HepG2 (cell line): Measurements from ENCODE around the gene ZNF860. TPM values are rescaled to one million over a fixed set of nuclear protein-coding genes. Genes with fewer than 3 reads are reported as not detected.

Source experiments
- ARID4A ChIP-seq: sonication (generic); formaldehyde crosslinking; IDR thresholded peaks from 2 replicates; pipeline ENCODE4 v1.5.0; 2020; ENCODE audit warnings: mild to moderate bottlenecking, missing genetic modification reagents, borderline replicate concordance
- CREB1 ChIP-seq, 2 experiments: fragments of 450-650 bp in 1 of 2; IDR thresholded peaks; 2 replicates each; pipeline ENCODE4 v1.6.1; 2016 to 2017; ENCODE audit warnings: control low read depth in 1 of 2, mild to moderate bottlenecking in 1 of 2, missing compliant biosample characterization in 1 of 2, missing genetic modification characterization in 1 of 2
- GMEB1 ChIP-seq: sonication (generic); formaldehyde crosslinking; IDR thresholded peaks from 2 replicates; pipeline ENCODE4 v1.5.1; 2020; ENCODE audit warnings: missing genetic modification reagents, mild to moderate bottlenecking, borderline replicate concordance
- MEIS1 ChIP-seq: sonication (generic); formaldehyde crosslinking; IDR thresholded peaks from 2 replicates; pipeline ENCODE4 v1.9.0; 2021; ENCODE audit warnings: mild to moderate bottlenecking, missing genetic modification reagents, moderate library complexity, borderline replicate concordance
- NCOR1 ChIP-seq: fragments of 200-600 bp; sonication (generic); IDR thresholded peaks from 2 replicates; pipeline ENCODE4 v1.7.0; 2017; ENCODE audit warnings: antibody characterized with exemption, low read length, borderline replicate concordance
- PBX2 ChIP-seq: IDR thresholded peaks from 2 replicates; pipeline ENCODE4 v1.6.1; 2016; ENCODE audit warnings: control low read depth
- PRPF4 ChIP-seq: fragments of 200-400 bp; formaldehyde crosslinking; IDR thresholded peaks from 2 replicates; pipeline ENCODE4 v1.6.1; 2016; ENCODE audit warnings: low read length, low read depth; ENCODE audit not compliant: poor library complexity, severe bottlenecking
- REXO4 ChIP-seq: sonication (generic); formaldehyde crosslinking; IDR thresholded peaks from 2 replicates; pipeline ENCODE4 v1.8.0; 2022; ENCODE audit warnings: missing genetic modification reagents, mild to moderate bottlenecking, borderline replicate concordance
- RXRB ChIP-seq: IDR thresholded peaks from 2 replicates; pipeline ENCODE4 v1.6.1; 2016; ENCODE audit warnings: borderline replicate concordance, missing genetic modification reagents, missing compliant biosample characterization
- SP2 ChIP-seq: sonication (generic); formaldehyde crosslinking; IDR thresholded peaks from 2 replicates; pipeline ENCODE4 v1.5.1; 2020; ENCODE audit warnings: mild to moderate bottlenecking, missing genetic modification reagents
- ZNF503 ChIP-seq: sonication (generic); formaldehyde crosslinking; IDR thresholded peaks from 2 replicates; pipeline ENCODE4 v1.4.0; 2020; ENCODE audit warnings: missing genetic modification reagents
- ZNF614 ChIP-seq: IDR thresholded peaks from 2 replicates; pipeline ENCODE4 v1.6.1; 2018; ENCODE audit warnings: missing biosample characterization, missing genetic modification reagents, inconsistent platforms, borderline replicate concordance
- ZNF850 ChIP-seq: sonication (generic); formaldehyde crosslinking; conservative IDR thresholded peaks from 2 replicates; pipeline ENCODE4 v1.9.0; 2021; ENCODE audit warnings: mild to moderate bottlenecking, missing genetic modification reagents
- polyA plus RNA-seq, 8 experiments: library from polyadenylated mRNA; depleted of rRNA in 3 of 8; stranded (reverse) in 7 of 8; unstranded in 1 of 8; fragments of >200 nt; fragmentation: Illumina TruSeq in 4 of 8; extraction: Trizol in 4 of 8; gene quantifications; 2 replicates each; pipeline versions ENCODE4 v1.2.1 to v1.2.3, GENCODE V29; 2011 to 2016; ENCODE audit warnings: low read depth in 4 of 8, missing spikeins in 1 of 8, mixed read lengths in 1 of 8; ENCODE audit not compliant: insufficient read depth in 1 of 8
- total RNA-seq, 5 experiments: library from RNA; depleted of rRNA; stranded (reverse); fragments of >200 nt; fragmentation: Illumina TruSeq; extraction: Trizol; gene quantifications; 2 replicates each; pipeline ENCODE4 v1.2.3, GENCODE V29; 2016; ENCODE audit warnings: low read depth in 1 of 5
- TF ChIP-seq, protein P1 (sequence below): fragments of 450-650 bp; IDR thresholded peaks from 2 replicates; pipeline ENCODE4 v1.6.1; 2016
- TF ChIP-seq, protein P2 (sequence below): sonication (generic); formaldehyde crosslinking; IDR thresholded peaks from 2 replicates; pipeline ENCODE4 v1.5.0; 2020; ENCODE audit warnings: mild to moderate bottlenecking, low read depth, missing genetic modification reagents, borderline replicate concordance

Gene ZNF860
- total and polyA plus RNA-seq, 2 of the 13 experiments (the other 11 are each of a cell fraction or from before 2014, with no cell fraction given), result 0.55 to 0.73 TPM

DNA sequence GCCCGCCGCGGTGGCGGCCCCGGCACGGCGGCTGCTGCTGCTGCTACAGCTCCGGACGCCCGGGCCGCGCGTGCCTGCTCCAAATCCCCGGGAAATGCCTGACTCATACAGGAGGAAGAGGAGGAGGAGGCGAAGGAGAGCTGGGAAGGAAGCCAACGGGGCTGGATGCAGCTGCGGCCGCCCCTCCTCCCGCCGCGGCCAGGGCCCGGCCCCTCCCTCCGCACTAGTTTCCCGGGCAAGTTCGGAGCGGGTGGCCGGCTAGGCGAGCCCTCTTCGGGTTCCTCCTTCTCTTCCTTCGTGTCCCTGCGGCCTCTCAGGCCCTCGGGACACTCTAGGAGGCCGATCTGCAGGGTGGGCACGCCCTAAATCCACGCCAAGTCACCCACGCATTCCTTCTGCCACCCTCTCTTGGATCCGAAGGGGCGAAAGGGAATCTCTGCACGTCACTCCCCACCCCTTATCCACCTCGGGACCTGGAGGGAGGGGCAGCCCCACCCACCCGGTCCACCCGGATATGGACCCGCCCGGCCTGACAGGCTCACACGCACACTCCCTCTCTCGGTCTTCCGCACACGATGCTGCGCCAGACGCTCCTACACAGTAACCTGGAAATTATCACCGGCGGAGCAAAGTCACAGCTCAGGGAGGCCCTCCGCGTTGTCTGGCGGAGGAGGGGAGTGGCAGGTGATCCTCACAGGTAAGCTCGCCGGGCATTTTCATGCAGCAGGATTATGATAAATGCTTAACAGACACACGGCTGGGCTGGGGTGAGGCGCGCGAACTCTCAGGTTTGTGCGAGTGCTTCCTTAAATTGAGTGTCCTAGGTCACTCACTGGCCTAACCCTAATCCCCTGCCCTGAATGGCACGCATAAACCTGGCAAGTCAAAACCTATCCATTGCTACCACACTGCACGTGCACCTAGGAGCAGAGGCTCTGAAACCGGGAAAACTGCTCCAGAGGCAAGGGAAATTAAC is at the start of gene ZNF860, which contains the start of gene OSBPL10 (continued):
- TF ChIP-seq ZNF850 (CRISPR knock-in tag) (no peak), PBX2 (CRISPR knock-in tag) (no peak), ARID4A (CRISPR knock-in tag) (peak; percentile 20), PRPF4 (no peak), ZNF503 (CRISPR knock-in tag) (peak; percentile 55; the same call in 1 of the 2 replicates), RXRB (CRISPR knock-in tag) (no peak), CREB1 (IDR thresholded peaks at IDR 0.05) (no peak), CREB1 (CRISPR knock-in tag; IDR thresholded peaks at IDR 0.05) (no peak), REXO4 (CRISPR knock-in tag) (no peak), MEIS1 (CRISPR knock-in tag) (no peak), GMEB1 (no peak; the same call in 1 of the 2 replicates), SP2 (no peak), ZNF614 (CRISPR knock-in tag) (peak; percentile 27; the same call in 1 of the 2 replicates), NCOR1 (no peak)
- TF ChIP-seq, protein P1, sequence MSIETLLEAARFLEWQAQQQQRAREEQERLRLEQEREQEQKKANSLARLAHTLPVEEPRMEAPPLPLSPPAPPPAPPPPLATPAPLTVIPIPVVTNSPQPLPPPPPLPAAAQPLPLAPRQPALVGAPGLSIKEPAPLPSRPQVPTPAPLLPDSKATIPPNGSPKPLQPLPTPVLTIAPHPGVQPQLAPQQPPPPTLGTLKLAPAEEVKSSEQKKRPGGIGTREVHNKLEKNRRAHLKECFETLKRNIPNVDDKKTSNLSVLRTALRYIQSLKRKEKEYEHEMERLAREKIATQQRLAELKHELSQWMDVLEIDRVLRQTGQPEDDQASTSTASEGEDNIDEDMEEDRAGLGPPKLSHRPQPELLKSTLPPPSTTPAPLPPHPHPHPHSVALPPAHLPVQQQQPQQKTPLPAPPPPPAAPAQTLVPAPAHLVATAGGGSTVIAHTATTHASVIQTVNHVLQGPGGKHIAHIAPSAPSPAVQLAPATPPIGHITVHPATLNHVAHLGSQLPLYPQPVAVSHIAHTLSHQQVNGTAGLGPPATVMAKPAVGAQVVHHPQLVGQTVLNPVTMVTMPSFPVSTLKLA, result no peak
- TF ChIP-seq, protein P2, sequence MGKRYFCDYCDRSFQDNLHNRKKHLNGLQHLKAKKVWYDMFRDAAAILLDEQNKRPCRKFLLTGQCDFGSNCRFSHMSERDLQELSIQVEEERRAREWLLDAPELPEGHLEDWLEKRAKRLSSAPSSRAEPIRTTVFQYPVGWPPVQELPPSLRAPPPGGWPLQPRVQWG (CRISPR knock-in tag), result no peak
